HL-60 (cell line): Measurements from ENCODE around the gene LHX5.

Experiments used
- GABPA ChIP-seq: IDR thresholded peaks from 2 replicates; pipeline ENCODE4 v1.6.1; 2012; ENCODE audit warnings: low read depth
- TF ChIP-seq, protein P1 (sequence below): IDR thresholded peaks from one replicate; pipeline ENCODE4 v1.5.1; 2011; ENCODE audit warnings: low read length, control low read depth, inconsistent platforms; ENCODE audit not compliant: insufficient read depth

DNA sequence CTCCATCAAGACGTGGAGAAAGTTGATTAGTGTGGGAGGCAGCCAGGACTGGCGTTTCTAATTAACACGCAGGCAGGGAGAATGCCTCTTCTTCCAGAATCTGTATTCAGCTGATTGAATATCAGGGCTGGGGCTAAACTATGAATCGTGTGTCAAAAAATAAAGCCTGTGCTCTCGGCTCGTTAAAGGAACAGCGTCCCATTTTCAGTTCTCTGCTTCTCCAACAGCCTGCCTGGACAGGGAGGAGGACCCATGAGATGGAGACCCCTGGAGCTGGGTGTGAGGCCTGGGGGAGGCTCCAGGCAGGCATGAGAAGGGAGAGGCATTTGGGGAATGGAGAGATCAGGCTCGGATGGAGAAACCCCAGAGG, 28.6 kb upstream of the LHX5 start:
- TF ChIP-seq, protein P1, sequence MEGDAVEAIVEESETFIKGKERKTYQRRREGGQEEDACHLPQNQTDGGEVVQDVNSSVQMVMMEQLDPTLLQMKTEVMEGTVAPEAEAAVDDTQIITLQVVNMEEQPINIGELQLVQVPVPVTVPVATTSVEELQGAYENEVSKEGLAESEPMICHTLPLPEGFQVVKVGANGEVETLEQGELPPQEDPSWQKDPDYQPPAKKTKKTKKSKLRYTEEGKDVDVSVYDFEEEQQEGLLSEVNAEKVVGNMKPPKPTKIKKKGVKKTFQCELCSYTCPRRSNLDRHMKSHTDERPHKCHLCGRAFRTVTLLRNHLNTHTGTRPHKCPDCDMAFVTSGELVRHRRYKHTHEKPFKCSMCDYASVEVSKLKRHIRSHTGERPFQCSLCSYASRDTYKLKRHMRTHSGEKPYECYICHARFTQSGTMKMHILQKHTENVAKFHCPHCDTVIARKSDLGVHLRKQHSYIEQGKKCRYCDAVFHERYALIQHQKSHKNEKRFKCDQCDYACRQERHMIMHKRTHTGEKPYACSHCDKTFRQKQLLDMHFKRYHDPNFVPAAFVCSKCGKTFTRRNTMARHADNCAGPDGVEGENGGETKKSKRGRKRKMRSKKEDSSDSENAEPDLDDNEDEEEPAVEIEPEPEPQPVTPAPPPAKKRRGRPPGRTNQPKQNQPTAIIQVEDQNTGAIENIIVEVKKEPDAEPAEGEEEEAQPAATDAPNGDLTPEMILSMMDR = no peak
- TF ChIP-seq GABPA = no peak
